Liver (tissue), 9 donors: Measurements from ENCODE around the gene BCAT1. TPM values are rescaled to one million over a fixed set of nuclear protein-coding genes. Genes with fewer than 3 reads are reported as not detected.
"Not testable (repeated sequence)": the region's sequence is repeated elsewhere in the genome, so short reads cannot be mapped to it uniquely, and the experiment has no call there.

Experiments
- DNase-seq: peaks from one replicate; pipeline ENCODE4 v3.0.0-alpha.2; 2017; ENCODE audit warnings: low spot score
- H3K27ac ChIP-seq, 2 donors: one replicate each; pipeline ENCODE4 v1.7.0; 2013; ENCODE audit warnings: inconsistent platforms in 2 of 2, low read length in 2 of 2, control low read depth in 1 of 2, low read depth in 1 of 2, mild to moderate bottlenecking in 1 of 2
- H3K27me3 ChIP-seq, 4 donors: one replicate each; pipeline versions ENCODE4 v1.6.1 to v1.7.0; 2013; ENCODE audit warnings: low read length in 3 of 4, inconsistent platforms in 1 of 4, mild to moderate bottlenecking in 1 of 4, moderate library complexity in 1 of 4; ENCODE audit not compliant: control insufficient read depth in 4 of 4, insufficient read depth in 4 of 4
- H3K36me3 ChIP-seq, 4 donors: one replicate each; pipeline versions ENCODE4 v1.6.1 to v1.7.0; 2013; ENCODE audit warnings: low read length in 3 of 4, mild to moderate bottlenecking in 3 of 4, low read depth in 1 of 4, moderate library complexity in 1 of 4; ENCODE audit not compliant: control insufficient read depth in 4 of 4, insufficient read depth in 3 of 4
- H3K4me1 ChIP-seq, 4 donors: one replicate each; pipeline versions ENCODE4 v1.6.1 to v1.7.0; 2013; ENCODE audit warnings: low read length in 3 of 4, mild to moderate bottlenecking in 3 of 4, moderate library complexity in 1 of 4; ENCODE audit not compliant: control insufficient read depth in 4 of 4, insufficient read depth in 4 of 4
- H3K4me3 ChIP-seq, 3 donors: one replicate each; pipeline versions ENCODE4 v1.6.1 to v1.7.0; 2013; ENCODE audit warnings: low read length in 3 of 3, control low read depth in 1 of 3, low read depth in 1 of 3, mild to moderate bottlenecking in 1 of 3
- H3K9ac ChIP-seq, 2 donors: one replicate each; pipeline ENCODE4 v1.7.0; 2013; ENCODE audit warnings: low read length in 2 of 2, mild to moderate bottlenecking in 2 of 2, moderate library complexity in 2 of 2, control low read depth in 1 of 2, low read depth in 1 of 2
- H3K9me3 ChIP-seq, 4 donors: one replicate each; pipeline versions ENCODE4 v1.6.1 to v1.7.0; 2013; ENCODE audit warnings: low read length in 3 of 4; ENCODE audit not compliant: control insufficient read depth in 4 of 4
- EGR1 ChIP-seq, 2 donors: IDR thresholded peaks; 2 replicates each; pipeline ENCODE4 v1.6.1; 2016 to 2018; ENCODE audit warnings: antibody characterized with exemption in 2 of 2, low read depth in 2 of 2
- FOXA1 ChIP-seq: IDR thresholded peaks from 2 replicates; pipeline ENCODE4 v1.6.1; 2016; ENCODE audit warnings: antibody characterized with exemption
- FOXA2 ChIP-seq: IDR thresholded peaks from 2 replicates; pipeline ENCODE4 v1.6.1; 2016; ENCODE audit warnings: antibody characterized with exemption
- GABPA ChIP-seq, 2 donors: IDR thresholded peaks in 1 of 2; conservative IDR thresholded peaks in 1 of 2; 2 replicates each; pipeline ENCODE4 v1.6.1; 2016; ENCODE audit warnings: antibody characterized with exemption in 2 of 2, mild to moderate bottlenecking in 1 of 2, moderate library complexity in 1 of 2
- HNF4A ChIP-seq, 2 donors: conservative IDR thresholded peaks; 2 replicates each; pipeline ENCODE4 v1.6.1; 2016; ENCODE audit warnings: antibody characterized with exemption in 2 of 2, mild to moderate bottlenecking in 2 of 2
- JUND ChIP-seq, 2 donors: IDR thresholded peaks; 2 replicates each; pipeline ENCODE4 v1.6.1; 2016; ENCODE audit warnings: antibody characterized with exemption in 2 of 2
- NR2F2 ChIP-seq: IDR thresholded peaks from 2 replicates; pipeline ENCODE4 v1.6.1; 2016; ENCODE audit warnings: antibody characterized with exemption
- RAD21 ChIP-seq, 2 donors: IDR thresholded peaks; 2 replicates each; pipeline ENCODE4 v1.6.1; 2016; ENCODE audit warnings: antibody characterized with exemption in 2 of 2, mild to moderate bottlenecking in 2 of 2
- RXRA ChIP-seq, 2 donors: IDR thresholded peaks; 2 replicates each; pipeline ENCODE4 v1.6.1; 2017 to 2018; ENCODE audit warnings: antibody characterized with exemption in 2 of 2, mild to moderate bottlenecking in 1 of 2
- SP1 ChIP-seq: IDR thresholded peaks from 2 replicates; pipeline ENCODE4 v1.6.1; 2018; ENCODE audit warnings: antibody characterized with exemption, mild to moderate bottlenecking
- YY1 ChIP-seq: IDR thresholded peaks from 2 replicates; pipeline ENCODE4 v1.6.1; 2016; ENCODE audit warnings: antibody characterized with exemption, mild to moderate bottlenecking
- WGBS: extraction: QIAGEN DNeasy Blood & Tissue Kit; methylation state at CpG from one replicate; pipeline ENCODE4 v1.1.7; 2013; 5-methylcytosine and 5-hydroxymethylcytosine counted together
- polyA plus RNA-seq, 2 donors: library from polyadenylated mRNA; stranded (reverse) in 1 of 2; unstranded in 1 of 2; fragments of 200-250 nt in 1 of 2; fragments of >200 nt in 1 of 2; fragmentation: Nextera tagmentation in 1 of 2; extraction: Ambion mirVana in 1 of 2; gene quantifications; one replicate each; pipeline versions ENCODE4 v1.2.1 to v1.2.3, GENCODE V29; 2013 to 2015
- total RNA-seq, 2 donors: library from RNA; depleted of rRNA; stranded (reverse); fragments of >200 nt; gene quantifications; one replicate each; pipeline ENCODE4 v1.2.3, GENCODE V29; 2014
- TF ChIP-seq, protein P1 (sequence below): IDR thresholded peaks from 2 replicates; pipeline ENCODE4 v1.6.1; 2016; ENCODE audit warnings: antibody characterized with exemption
- TF ChIP-seq, protein P2 (sequence below): IDR thresholded peaks from 2 replicates; pipeline ENCODE4 v1.6.1; 2016; ENCODE audit warnings: antibody characterized with exemption, mild to moderate bottlenecking
- donor health status: healthy.
- donor health status: healthy.
- donor health status: healthy.
- donor health status: healthy.
- donor health status: healthy.

BCAT1 gene
- total and polyA plus RNA-seq, 4 donors = 0.14 to 10.0 (median 0.85) TPM

DNA sequence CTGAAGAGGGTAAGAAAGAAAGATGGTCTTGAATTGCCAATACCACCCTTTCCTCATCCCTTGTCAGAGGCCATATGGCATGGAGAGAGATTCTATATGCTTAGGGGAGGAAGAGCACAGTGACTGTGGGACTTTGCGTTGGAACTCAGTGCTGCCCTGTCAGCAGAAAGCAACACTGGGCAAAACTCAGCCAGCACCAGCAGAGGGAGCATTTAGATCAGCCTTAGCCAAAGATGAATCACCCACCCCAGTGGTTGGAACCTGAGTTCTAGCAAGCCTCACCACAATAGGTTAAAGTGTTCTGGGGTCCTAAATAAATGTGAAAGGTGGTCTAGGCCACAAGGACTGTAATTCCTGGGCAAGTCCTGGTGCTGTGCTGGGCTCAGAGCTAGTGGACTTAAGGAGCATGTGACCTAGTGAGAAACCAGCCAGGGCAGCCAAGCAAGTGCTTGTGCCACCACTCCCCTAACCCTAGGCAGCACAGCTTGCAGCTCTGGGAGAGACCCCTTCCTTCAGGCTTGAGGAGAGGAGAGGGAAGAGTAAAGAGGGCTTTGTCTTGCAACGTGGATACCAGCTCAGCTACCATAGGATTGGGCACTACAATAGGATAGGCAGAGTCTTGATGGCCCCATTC is 11.4 kb upstream of the BCAT1 start:
- Histone ChIP-seq H3K9ac (no peak overlapping the region), H3K27ac (no peak overlapping the region), H3K9me3 (peaks cover 0 to 5% (median under 1%) of the 10 kb centered on the region in 4 donors), H3K4me3 (no peak overlapping the region), H3K27me3 (no peaks in the 10 kb centered on the region), H3K36me3 (no peaks in the 10 kb centered on the region), H3K4me1 (no peaks in the 10 kb centered on the region)
- no peak for DNase-seq
- TF ChIP-seq GABPA (IDR thresholded peaks at IDR 0.05 in 1 of 2, conservative IDR thresholded peaks at IDR 0.05 in 1 of 2) (no peak), RAD21 (IDR thresholded peaks at IDR 0.05) (peak; percentile 37 to 61)
- 8% methylated on average over 2 of the region's 2 CpGs for WGBS

DNA sequence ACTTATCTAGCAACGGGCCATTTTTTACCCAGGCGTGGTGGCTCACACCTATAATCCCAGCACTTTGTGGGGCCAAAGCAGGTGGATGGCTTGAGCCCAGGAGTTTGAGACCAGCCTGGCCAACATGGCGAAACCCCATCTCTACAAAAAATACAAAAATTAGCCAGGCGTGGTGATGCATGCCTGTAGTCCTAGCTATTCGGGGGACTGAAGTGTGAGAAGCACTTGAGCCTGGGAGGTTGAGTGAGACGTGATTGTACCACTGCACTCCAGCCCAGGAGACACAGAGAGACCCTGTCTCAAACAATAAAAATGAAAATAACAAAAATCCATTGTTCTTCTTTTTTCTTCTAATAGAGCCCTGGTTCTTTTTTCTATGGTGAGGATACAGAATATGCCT is 7.5 kb upstream of the BCAT1 start:
- H3K9ac ChIP-seq, DNase-seq, H3K27me3 ChIP-seq, H3K4me3 ChIP-seq, H3K9me3 ChIP-seq, H3K36me3 ChIP-seq, H3K4me1 ChIP-seq, H3K27ac ChIP-seq: not testable (repeated sequence)
- WGBS = 91% methylated on average over 6 of the region's 6 CpGs

DNA sequence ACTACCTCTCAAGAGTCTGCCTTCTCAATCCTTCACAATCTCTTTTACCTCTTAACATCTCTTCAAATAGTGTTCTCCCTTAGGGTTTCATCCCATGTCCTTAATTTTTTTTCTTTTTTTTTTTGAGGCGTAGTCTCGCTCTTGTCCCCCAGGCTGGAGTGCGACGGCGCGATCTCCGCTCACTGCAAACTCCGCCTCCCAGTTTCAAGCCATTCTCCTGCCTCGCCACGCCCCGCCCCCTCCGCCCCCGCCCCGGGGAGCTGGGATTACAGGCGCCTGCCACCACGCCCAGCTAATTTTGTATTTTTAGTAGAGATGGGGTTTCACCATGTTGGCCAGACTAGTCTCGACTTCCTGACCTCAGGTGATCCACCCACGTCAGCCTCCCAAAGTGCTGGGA is 7.0 kb upstream of the BCAT1 start:
- H3K4me3 ChIP-seq = no peak overlapping the region
- H3K27me3 ChIP-seq = no peaks in the 10 kb centered on the region
- TF ChIP-seq SP1 = no peak
- TF ChIP-seq NR2F2 = no peak
- H3K36me3 ChIP-seq = no peaks in the 10 kb centered on the region
- H3K27ac ChIP-seq = no peak overlapping the region
- H3K4me1 ChIP-seq = no peaks in the 10 kb centered on the region
- WGBS = 88% methylated on average over 18 of the region's 18 CpGs
- no peaks in the 10 kb centered on the region for H3K9me3 ChIP-seq
- H3K9ac ChIP-seq = no peak overlapping the region
- DNase-seq = no peak

DNA sequence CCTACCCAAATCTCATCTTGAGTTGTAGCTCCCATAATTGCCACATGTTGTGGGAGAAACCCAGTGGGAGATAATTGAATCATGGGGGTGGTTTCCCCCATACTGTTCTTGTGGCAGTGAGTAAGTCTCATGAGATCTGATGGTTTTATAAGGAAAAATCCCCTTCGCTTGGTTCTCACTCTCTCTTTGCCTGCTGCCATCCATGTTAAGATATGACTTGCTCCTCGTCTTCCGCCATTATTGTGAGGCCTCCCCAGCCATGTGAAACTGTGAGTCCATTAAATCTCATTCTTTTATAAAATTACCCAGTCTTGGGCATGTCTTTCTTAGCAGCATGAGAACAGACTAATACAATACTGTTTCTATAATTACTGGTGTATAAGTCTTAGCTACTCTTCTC is 6.5 kb upstream of the BCAT1 start:
- H3K9me3 ChIP-seq = no peaks in the 10 kb centered on the region
- H3K4me1 ChIP-seq = no peaks in the 10 kb centered on the region
- WGBS = 92% methylated on average over 3 of the region's 3 CpGs
- H3K9ac ChIP-seq = no peak overlapping the region
- no peak for DNase-seq
- H3K27ac ChIP-seq = no peak overlapping the region
- TF ChIP-seq JUND (IDR thresholded peaks at IDR 0.05) (no peak), FOXA2 (no peak), HNF4A (conservative IDR thresholded peaks at IDR 0.05) (no peak), YY1 (no peak), RAD21 (IDR thresholded peaks at IDR 0.05) (no peak), GABPA (IDR thresholded peaks at IDR 0.05 in 1 of 2, conservative IDR thresholded peaks at IDR 0.05 in 1 of 2) (no peak), FOXA1 (no peak), EGR1 (IDR thresholded peaks at IDR 0.05; ENCODE audit: low read depth in 2 of 2) (no peak), SP1 (no peak), RXRA (IDR thresholded peaks at IDR 0.05) (no peak)
- TF ChIP-seq, protein P1, sequence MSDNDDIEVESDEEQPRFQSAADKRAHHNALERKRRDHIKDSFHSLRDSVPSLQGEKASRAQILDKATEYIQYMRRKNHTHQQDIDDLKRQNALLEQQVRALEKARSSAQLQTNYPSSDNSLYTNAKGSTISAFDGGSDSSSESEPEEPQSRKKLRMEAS = no peak
- TF ChIP-seq, protein P2, sequence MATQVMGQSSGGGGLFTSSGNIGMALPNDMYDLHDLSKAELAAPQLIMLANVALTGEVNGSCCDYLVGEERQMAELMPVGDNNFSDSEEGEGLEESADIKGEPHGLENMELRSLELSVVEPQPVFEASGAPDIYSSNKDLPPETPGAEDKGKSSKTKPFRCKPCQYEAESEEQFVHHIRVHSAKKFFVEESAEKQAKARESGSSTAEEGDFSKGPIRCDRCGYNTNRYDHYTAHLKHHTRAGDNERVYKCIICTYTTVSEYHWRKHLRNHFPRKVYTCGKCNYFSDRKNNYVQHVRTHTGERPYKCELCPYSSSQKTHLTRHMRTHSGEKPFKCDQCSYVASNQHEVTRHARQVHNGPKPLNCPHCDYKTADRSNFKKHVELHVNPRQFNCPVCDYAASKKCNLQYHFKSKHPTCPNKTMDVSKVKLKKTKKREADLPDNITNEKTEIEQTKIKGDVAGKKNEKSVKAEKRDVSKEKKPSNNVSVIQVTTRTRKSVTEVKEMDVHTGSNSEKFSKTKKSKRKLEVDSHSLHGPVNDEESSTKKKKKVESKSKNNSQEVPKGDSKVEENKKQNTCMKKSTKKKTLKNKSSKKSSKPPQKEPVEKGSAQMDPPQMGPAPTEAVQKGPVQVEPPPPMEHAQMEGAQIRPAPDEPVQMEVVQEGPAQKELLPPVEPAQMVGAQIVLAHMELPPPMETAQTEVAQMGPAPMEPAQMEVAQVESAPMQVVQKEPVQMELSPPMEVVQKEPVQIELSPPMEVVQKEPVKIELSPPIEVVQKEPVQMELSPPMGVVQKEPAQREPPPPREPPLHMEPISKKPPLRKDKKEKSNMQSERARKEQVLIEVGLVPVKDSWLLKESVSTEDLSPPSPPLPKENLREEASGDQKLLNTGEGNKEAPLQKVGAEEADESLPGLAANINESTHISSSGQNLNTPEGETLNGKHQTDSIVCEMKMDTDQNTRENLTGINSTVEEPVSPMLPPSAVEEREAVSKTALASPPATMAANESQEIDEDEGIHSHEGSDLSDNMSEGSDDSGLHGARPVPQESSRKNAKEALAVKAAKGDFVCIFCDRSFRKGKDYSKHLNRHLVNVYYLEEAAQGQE = no peak
- no peak overlapping the region for H3K4me3 ChIP-seq
- no peaks in the 10 kb centered on the region for H3K27me3 ChIP-seq
- no peaks in the 10 kb centered on the region for H3K36me3 ChIP-seq
